Measurements from ENCODE around the gene PCID2. TPM values are rescaled to one million over a fixed set of nuclear protein-coding genes. Genes with fewer than 3 reads are reported as not detected.

PCID2 gene
- total RNA-seq, 1 experiment from 2014 or later = 114 TPM

GRCh38 chr13:113142876-113143275, 65.6 kb downstream of the PCID2 start:
- Histone ChIP-seq H3K4me3 (ENCODE audit: low read length) (no peak overlapping the region), H4K20me1 (ENCODE audit: insufficient read depth, low read depth, low read length) (no peaks in the 10 kb centered on the region), H3K27me3 (ENCODE audit: low read length) (no peaks in the 10 kb centered on the region), H3K4me1 (ENCODE audit: low read length) (no peaks in the 10 kb centered on the region), H2AFZ (ENCODE audit: low read length) (no peak overlapping the region), H3K9ac (ENCODE audit: low read length) (no peak overlapping the region), H3K9me2 (replicated peaks; ENCODE audit: insufficient read depth, low read length) (no peaks in the 10 kb centered on the region), H3K4me2 (ENCODE audit: low read depth, low read length, poor library complexity, severe bottlenecking) (no peak overlapping the region), H3K27ac (ENCODE audit: low read length) (no peak overlapping the region), H3K9me3 (ENCODE audit: low read length) (no peaks in the 10 kb centered on the region), H3K79me2 (ENCODE audit: low read length) (no peaks in the 10 kb centered on the region), H3K36me3 (ENCODE audit: insufficient read depth, low read length) (no peaks in the 10 kb centered on the region)
- no peak for DNase-seq

GRCh38 chr13:113141601-113141970, 66.9 kb downstream of the PCID2 start:
- no peaks in the 10 kb centered on the region for H3K9me3 ChIP-seq (ENCODE audit: low read length)
- H3K36me3 ChIP-seq (ENCODE audit: insufficient read depth, low read length) = no peaks in the 10 kb centered on the region
- no peak for DNase-seq
- no peak overlapping the region for H3K9ac ChIP-seq (ENCODE audit: low read length)
- no peaks in the 10 kb centered on the region for H3K79me2 ChIP-seq (ENCODE audit: low read length)
- no peaks in the 10 kb centered on the region for H3K4me1 ChIP-seq (ENCODE audit: low read length)
- no peak overlapping the region for H3K4me2 ChIP-seq (ENCODE audit: low read depth, low read length, poor library complexity, severe bottlenecking)
- H4K20me1 ChIP-seq (ENCODE audit: insufficient read depth, low read depth, low read length) = no peaks in the 10 kb centered on the region
- no peaks in the 10 kb centered on the region for H3K9me2 ChIP-seq (replicated peaks; ENCODE audit: insufficient read depth, low read length)
- H2AFZ ChIP-seq (ENCODE audit: low read length) = no peak overlapping the region
- H3K4me3 ChIP-seq (ENCODE audit: low read length) = no peak overlapping the region
- no peaks in the 10 kb centered on the region for H3K27me3 ChIP-seq (ENCODE audit: low read length)
- no peak overlapping the region for H3K27ac ChIP-seq (ENCODE audit: low read length)

GRCh38 chr13:113140677-113141600, 67.5 kb downstream of the PCID2 start:
- H3K27me3 ChIP-seq (ENCODE audit: low read length) = no peaks in the 10 kb centered on the region
- no peaks in the 10 kb centered on the region for H3K9me2 ChIP-seq (replicated peaks; ENCODE audit: insufficient read depth, low read length)
- no peak overlapping the region for H3K27ac ChIP-seq (ENCODE audit: low read length)
- H2AFZ ChIP-seq (ENCODE audit: low read length) = no peak overlapping the region
- no peaks in the 10 kb centered on the region for H3K4me1 ChIP-seq (ENCODE audit: low read length)
- H3K36me3 ChIP-seq (ENCODE audit: insufficient read depth, low read length) = no peaks in the 10 kb centered on the region
- DNase-seq = no peak
- no peak overlapping the region for H3K4me2 ChIP-seq (ENCODE audit: low read depth, low read length, poor library complexity, severe bottlenecking)
- no peaks in the 10 kb centered on the region for H4K20me1 ChIP-seq (ENCODE audit: insufficient read depth, low read depth, low read length)
- no peak overlapping the region for H3K9ac ChIP-seq (ENCODE audit: low read length)
- no peak overlapping the region for H3K4me3 ChIP-seq (ENCODE audit: low read length)
- H3K79me2 ChIP-seq (ENCODE audit: low read length) = no peaks in the 10 kb centered on the region
- no peaks in the 10 kb centered on the region for H3K9me3 ChIP-seq (ENCODE audit: low read length)

GRCh38 chr13:113139577-113139976, 68.9 kb downstream of the PCID2 start:
- no peaks in the 10 kb centered on the region for H3K4me1 ChIP-seq (ENCODE audit: low read length)
- H3K9ac ChIP-seq (ENCODE audit: low read length) = no peak overlapping the region
- H4K20me1 ChIP-seq (ENCODE audit: insufficient read depth, low read depth, low read length) = no peaks in the 10 kb centered on the region
- no peak overlapping the region for H3K4me3 ChIP-seq (ENCODE audit: low read length)
- H3K9me3 ChIP-seq (ENCODE audit: low read length) = no peaks in the 10 kb centered on the region
- H3K27ac ChIP-seq (ENCODE audit: low read length) = no peak overlapping the region
- H3K4me2 ChIP-seq (ENCODE audit: low read depth, low read length, poor library complexity, severe bottlenecking) = no peak overlapping the region
- H3K79me2 ChIP-seq (ENCODE audit: low read length) = no peaks in the 10 kb centered on the region
- H2AFZ ChIP-seq (ENCODE audit: low read length) = no peak overlapping the region
- DNase-seq = no peak
- no peaks in the 10 kb centered on the region for H3K9me2 ChIP-seq (replicated peaks; ENCODE audit: insufficient read depth, low read length)
- no peaks in the 10 kb centered on the region for H3K27me3 ChIP-seq (ENCODE audit: low read length)
- H3K36me3 ChIP-seq (ENCODE audit: insufficient read depth, low read length) = no peaks in the 10 kb centered on the region

GRCh38 chr13:113138792-113139551, 69.5 kb downstream of the PCID2 start:
- no peak for DNase-seq
- 0 out of 2 replicates have a peak, but pooled peaks cover 3% of the 10 kb centered on the region for H3K27me3 ChIP-seq (ENCODE audit: low read length)
- no peak overlapping the region for H3K9ac ChIP-seq (ENCODE audit: low read length)

GRCh38 chr13:113137691-113138298, 70.7 kb downstream of the PCID2 start:
- H3K9me3 ChIP-seq (ENCODE audit: low read length) = no peaks in the 10 kb centered on the region
- H3K9me2 ChIP-seq (replicated peaks; ENCODE audit: insufficient read depth, low read length) = no peaks in the 10 kb centered on the region
- no peaks in the 10 kb centered on the region for H4K20me1 ChIP-seq (ENCODE audit: insufficient read depth, low read depth, low read length)
- H3K79me2 ChIP-seq (ENCODE audit: low read length) = no peaks in the 10 kb centered on the region
- H3K4me3 ChIP-seq (ENCODE audit: low read length) = no peak overlapping the region
- 0 out of 2 replicates have a peak, but pooled peaks cover 3% of the 10 kb centered on the region for H3K27me3 ChIP-seq (ENCODE audit: low read length)
- no peak overlapping the region for H3K4me2 ChIP-seq (ENCODE audit: low read depth, low read length, poor library complexity, severe bottlenecking)
- no peak overlapping the region for H2AFZ ChIP-seq (ENCODE audit: low read length)
- no peak for DNase-seq
- H3K27ac ChIP-seq (ENCODE audit: low read length) = no peak overlapping the region
- no peak overlapping the region for H3K9ac ChIP-seq (ENCODE audit: low read length)
- no peaks in the 10 kb centered on the region for H3K4me1 ChIP-seq (ENCODE audit: low read length)
- H3K36me3 ChIP-seq (ENCODE audit: insufficient read depth, low read length) = no peaks in the 10 kb centered on the region

More at GRCh38 chr13:113138792-113139551, 69.5 kb downstream of the PCID2 start:
- Histone ChIP-seq H3K4me1 (ENCODE audit: low read length) (no peaks in the 10 kb centered on the region), H3K36me3 (ENCODE audit: insufficient read depth, low read length) (no peaks in the 10 kb centered on the region), H2AFZ (ENCODE audit: low read length) (no peak overlapping the region), H3K4me2 (ENCODE audit: low read depth, low read length, poor library complexity, severe bottlenecking) (no peak overlapping the region), H3K9me2 (replicated peaks; ENCODE audit: insufficient read depth, low read length) (no peaks in the 10 kb centered on the region), H3K9me3 (ENCODE audit: low read length) (no peaks in the 10 kb centered on the region), H3K79me2 (ENCODE audit: low read length) (no peaks in the 10 kb centered on the region), H3K4me3 (ENCODE audit: low read length) (no peak overlapping the region), H3K27ac (ENCODE audit: low read length) (no peak overlapping the region), H4K20me1 (ENCODE audit: insufficient read depth, low read depth, low read length) (no peaks in the 10 kb centered on the region)

- Histone ChIP-seq H3K4me3 (ENCODE audit: low read length) (no peak overlapping the region), H3K9me3 (ENCODE audit: low read length) (no peaks in the 10 kb centered on the region)
- no peak for DNase-seq
These were observed 73.1 kb downstream of the PCID2 start for GRCh38 chr13:113135281-113135760.

More at GRCh38 chr13:113135281-113135760, 73.1 kb downstream of the PCID2 start:
- H3K79me2 ChIP-seq (ENCODE audit: low read length) = no peaks in the 10 kb centered on the region
- no peaks in the 10 kb centered on the region for H3K9me2 ChIP-seq (replicated peaks; ENCODE audit: insufficient read depth, low read length)
- H4K20me1 ChIP-seq (ENCODE audit: insufficient read depth, low read depth, low read length) = no peaks in the 10 kb centered on the region
- no peak overlapping the region for H3K27ac ChIP-seq (ENCODE audit: low read length)
- H3K4me1 ChIP-seq (ENCODE audit: low read length) = no peaks in the 10 kb centered on the region
- no peaks in the 10 kb centered on the region for H3K36me3 ChIP-seq (ENCODE audit: insufficient read depth, low read length)
- H3K9ac ChIP-seq (ENCODE audit: low read length) = no peak overlapping the region
- H3K27me3 ChIP-seq (ENCODE audit: low read length) = 0 out of 2 replicates have a peak, but pooled peaks cover 3% of the 10 kb centered on the region
- H2AFZ ChIP-seq (ENCODE audit: low read length) = no peak overlapping the region
- H3K4me2 ChIP-seq (ENCODE audit: low read depth, low read length, poor library complexity, severe bottlenecking) = no peak overlapping the region
